Neural cell (in vitro differentiated cells): ENCODE measurements around the gene DCPS. TPM values are rescaled to one million over a fixed set of nuclear protein-coding genes. Genes with fewer than 3 reads are reported as not detected.

Experiments
- H2AFZ ChIP-seq: fragments of 200-600, 300-800 bp; sonication (generic), shearing (Covaris generic); 2 replicates; pipeline ENCODE4 v1.6.0; 2014; ENCODE audit warnings: low read depth, mild to moderate bottlenecking, antibody characterized with exemption, low read length, moderate library complexity
- H3F3A ChIP-seq: fragments of 200-600 bp; shearing (Covaris generic); 2 replicates; pipeline ENCODE4 v1.6.1; 2016; ENCODE audit warnings: mild to moderate bottlenecking, moderate library complexity, mixed read lengths, antibody characterized with exemption, low read length; ENCODE audit not compliant: insufficient read depth, poor library complexity, severe bottlenecking
- H3K27ac ChIP-seq: fragments of 200-600, 300-800 bp; sonication (generic), shearing (Covaris generic); 2 replicates; pipeline ENCODE4 v1.5.1; 2014; ENCODE audit warnings: mild to moderate bottlenecking, low read length, moderate library complexity
- H3K27me3 ChIP-seq: fragments of 300-800, 200-600 bp; sonication (generic), shearing (Covaris generic); 2 replicates; pipeline ENCODE4 v1.6.0; 2014; ENCODE audit warnings: mild to moderate bottlenecking, low read depth, low read length, moderate library complexity; ENCODE audit not compliant: insufficient read depth
- H3K36me3 ChIP-seq: fragments of 300-800, 200-600 bp; sonication (generic), shearing (Covaris generic); 2 replicates; pipeline ENCODE4 v1.5.1; 2014; ENCODE audit warnings: mild to moderate bottlenecking, antibody characterized with exemption, low read length, moderate library complexity; ENCODE audit not compliant: insufficient read depth
- H3K4me2 ChIP-seq: fragments of 300-800, 200-600 bp; sonication (generic), shearing (Covaris generic); 2 replicates; pipeline ENCODE4 v1.6.0; 2014; ENCODE audit warnings: mild to moderate bottlenecking, low read length
- H3K4me3 ChIP-seq: fragments of 300-800, 200-600 bp; sonication (generic), shearing (Covaris generic); 2 replicates; pipeline ENCODE4 v1.5.1; 2014; ENCODE audit warnings: mild to moderate bottlenecking, low read length, moderate library complexity
- H3K79me2 ChIP-seq: fragments of 200-600 bp; shearing (Covaris generic); replicated peaks from 2 replicates; pipeline ENCODE4 v1.6.0; 2014; ENCODE audit warnings: mild to moderate bottlenecking, low read length, moderate library complexity; ENCODE audit not compliant: insufficient read depth
- H3K9ac ChIP-seq: fragments of 300-800, 200-600 bp; sonication (generic), shearing (Covaris generic); 2 replicates; pipeline ENCODE4 v1.6.1; 2016; ENCODE audit warnings: mild to moderate bottlenecking, low read length, mixed read lengths
- H3K9me2 ChIP-seq: fragments of 200-600 bp; shearing (Covaris generic); 2 replicates; pipeline ENCODE4 v1.6.1; 2016; ENCODE audit warnings: mild to moderate bottlenecking, low read length, mixed read lengths; ENCODE audit not compliant: insufficient read depth
- H3K9me3 ChIP-seq: fragments of 200-600, 300-800 bp; sonication (generic), shearing (Covaris generic); 2 replicates; pipeline ENCODE4 v1.6.1; 2016; ENCODE audit warnings: mild to moderate bottlenecking, mixed run types, low read length, moderate library complexity, mixed read lengths
- H4K20me1 ChIP-seq: fragments of 200-600 bp; shearing (Covaris generic); 2 replicates; pipeline ENCODE4 v1.6.1; 2016; ENCODE audit warnings: mild to moderate bottlenecking, mixed run types; ENCODE audit not compliant: insufficient read depth
- EP300 ChIP-seq: fragments of 450-650 bp; conservative IDR thresholded peaks from 2 replicates; pipeline ENCODE4 v1.6.1; 2014; ENCODE audit warnings: antibody characterized with exemption, mild to moderate bottlenecking, moderate library complexity; ENCODE audit not compliant: poor library complexity, severe bottlenecking
- EZH2 ChIP-seq: fragments of 200-600, 300-800 bp; shearing (Covaris generic), sonication (generic); IDR thresholded peaks from 2 replicates; pipeline ENCODE4 v1.6.1; 2014; ENCODE audit warnings: antibody characterized with exemption, low read length, borderline replicate concordance, mild to moderate bottlenecking; ENCODE audit not compliant: insufficient read depth, poor library complexity, severe bottlenecking
- MXI1 ChIP-seq: fragments of 450-650 bp; conservative IDR thresholded peaks from 2 replicates; pipeline ENCODE4 v1.6.1; 2014; ENCODE audit warnings: antibody characterized with exemption, mild to moderate bottlenecking; ENCODE audit not compliant: poor library complexity, severe bottlenecking
- POLR2AphosphoS5 ChIP-seq: IDR thresholded peaks from 2 replicates; pipeline ENCODE4 v1.6.1; 2012
- RAD21 ChIP-seq: fragments of 450-650 bp; conservative IDR thresholded peaks from 2 replicates; pipeline ENCODE4 v1.6.1; 2014; ENCODE audit warnings: antibody characterized with exemption, mild to moderate bottlenecking, moderate library complexity
- SMC3 ChIP-seq: fragments of 450-650 bp; conservative IDR thresholded peaks from 2 replicates; pipeline ENCODE4 v1.6.1; 2014; ENCODE audit warnings: antibody characterized with exemption, mild to moderate bottlenecking, moderate library complexity; ENCODE audit not compliant: poor library complexity
- TAF1 ChIP-seq: IDR thresholded peaks from 2 replicates; pipeline ENCODE4 v1.6.1; 2012; ENCODE audit warnings: low read depth
- polyA plus RNA-seq: library from polyadenylated mRNA; depleted of rRNA; stranded (reverse); fragments of >200 nt; gene quantifications from 2 replicates; pipeline ENCODE4 v1.2.3, GENCODE V29; 2014
- TF ChIP-seq, protein P1 (sequence below): fragments of 450-650 bp; IDR thresholded peaks from 2 replicates; pipeline ENCODE4 v1.5.1; 2014; ENCODE audit warnings: antibody characterized with exemption, mild to moderate bottlenecking, moderate library complexity; ENCODE audit not compliant: poor library complexity, severe bottlenecking
- TF ChIP-seq, protein P2 (sequence below): IDR thresholded peaks from 2 replicates; pipeline ENCODE4 v1.6.1; 2012; ENCODE audit warnings: borderline replicate concordance

The DCPS gene
- polyA plus RNA-seq, 1 donor from 2014 or later: 6.4 TPM

DNA sequence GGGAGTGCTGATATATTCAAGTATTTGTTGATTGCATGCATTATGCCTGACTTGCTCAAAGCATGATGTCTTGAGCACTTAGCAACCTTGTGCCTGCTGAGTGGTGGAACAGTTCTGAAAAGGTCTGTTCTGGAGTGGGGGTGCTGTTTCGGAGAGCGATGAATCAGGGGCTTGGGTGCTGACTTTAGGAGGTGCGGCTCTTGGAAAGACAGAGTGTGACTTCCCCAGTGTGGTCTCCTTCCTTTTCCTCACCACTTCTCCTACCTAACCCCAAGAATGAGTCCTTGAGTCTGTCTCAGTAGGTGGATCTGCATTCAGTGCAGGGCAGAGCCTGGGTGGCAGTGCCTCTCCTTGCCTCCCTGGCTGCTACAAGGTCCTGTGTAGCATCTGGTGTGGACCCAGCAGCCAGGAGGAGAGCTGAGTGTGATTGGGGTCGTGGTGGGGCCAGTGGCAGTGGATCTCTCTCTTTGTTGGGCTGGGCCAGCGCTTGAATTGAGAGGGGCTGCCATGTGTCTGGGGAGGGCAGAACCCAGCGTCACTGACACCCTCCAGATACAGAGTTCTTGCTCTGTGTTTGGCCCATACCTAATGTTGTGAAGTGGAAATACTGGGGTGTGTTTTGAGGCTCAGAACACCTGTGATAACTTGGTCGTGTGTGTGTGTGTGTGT, 87.6 kb downstream of the DCPS start:
- Histone ChIP-seq H3K9ac (no peak overlapping the region), H3K4me2 (no peak overlapping the region), H3K36me3 (no peaks in the 10 kb centered on the region), H3K9me2 (no peaks in the 10 kb centered on the region), H2AFZ (no peak overlapping the region), H3K27ac (no peak overlapping the region), H3K79me2 (no peaks in the 10 kb centered on the region), H3K27me3 (no peaks in the 10 kb centered on the region), H3F3A (no peaks in the 10 kb centered on the region), H3K4me3 (no peak overlapping the region), H4K20me1 (no peaks in the 10 kb centered on the region), H3K9me3 (no peaks in the 10 kb centered on the region)
- no peak for TF ChIP-seq EP300
- TF ChIP-seq SMC3: no peak
- TF ChIP-seq, protein P1, sequence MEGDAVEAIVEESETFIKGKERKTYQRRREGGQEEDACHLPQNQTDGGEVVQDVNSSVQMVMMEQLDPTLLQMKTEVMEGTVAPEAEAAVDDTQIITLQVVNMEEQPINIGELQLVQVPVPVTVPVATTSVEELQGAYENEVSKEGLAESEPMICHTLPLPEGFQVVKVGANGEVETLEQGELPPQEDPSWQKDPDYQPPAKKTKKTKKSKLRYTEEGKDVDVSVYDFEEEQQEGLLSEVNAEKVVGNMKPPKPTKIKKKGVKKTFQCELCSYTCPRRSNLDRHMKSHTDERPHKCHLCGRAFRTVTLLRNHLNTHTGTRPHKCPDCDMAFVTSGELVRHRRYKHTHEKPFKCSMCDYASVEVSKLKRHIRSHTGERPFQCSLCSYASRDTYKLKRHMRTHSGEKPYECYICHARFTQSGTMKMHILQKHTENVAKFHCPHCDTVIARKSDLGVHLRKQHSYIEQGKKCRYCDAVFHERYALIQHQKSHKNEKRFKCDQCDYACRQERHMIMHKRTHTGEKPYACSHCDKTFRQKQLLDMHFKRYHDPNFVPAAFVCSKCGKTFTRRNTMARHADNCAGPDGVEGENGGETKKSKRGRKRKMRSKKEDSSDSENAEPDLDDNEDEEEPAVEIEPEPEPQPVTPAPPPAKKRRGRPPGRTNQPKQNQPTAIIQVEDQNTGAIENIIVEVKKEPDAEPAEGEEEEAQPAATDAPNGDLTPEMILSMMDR: no peak
- TF ChIP-seq TAF1: no peak
- TF ChIP-seq, protein P2, sequence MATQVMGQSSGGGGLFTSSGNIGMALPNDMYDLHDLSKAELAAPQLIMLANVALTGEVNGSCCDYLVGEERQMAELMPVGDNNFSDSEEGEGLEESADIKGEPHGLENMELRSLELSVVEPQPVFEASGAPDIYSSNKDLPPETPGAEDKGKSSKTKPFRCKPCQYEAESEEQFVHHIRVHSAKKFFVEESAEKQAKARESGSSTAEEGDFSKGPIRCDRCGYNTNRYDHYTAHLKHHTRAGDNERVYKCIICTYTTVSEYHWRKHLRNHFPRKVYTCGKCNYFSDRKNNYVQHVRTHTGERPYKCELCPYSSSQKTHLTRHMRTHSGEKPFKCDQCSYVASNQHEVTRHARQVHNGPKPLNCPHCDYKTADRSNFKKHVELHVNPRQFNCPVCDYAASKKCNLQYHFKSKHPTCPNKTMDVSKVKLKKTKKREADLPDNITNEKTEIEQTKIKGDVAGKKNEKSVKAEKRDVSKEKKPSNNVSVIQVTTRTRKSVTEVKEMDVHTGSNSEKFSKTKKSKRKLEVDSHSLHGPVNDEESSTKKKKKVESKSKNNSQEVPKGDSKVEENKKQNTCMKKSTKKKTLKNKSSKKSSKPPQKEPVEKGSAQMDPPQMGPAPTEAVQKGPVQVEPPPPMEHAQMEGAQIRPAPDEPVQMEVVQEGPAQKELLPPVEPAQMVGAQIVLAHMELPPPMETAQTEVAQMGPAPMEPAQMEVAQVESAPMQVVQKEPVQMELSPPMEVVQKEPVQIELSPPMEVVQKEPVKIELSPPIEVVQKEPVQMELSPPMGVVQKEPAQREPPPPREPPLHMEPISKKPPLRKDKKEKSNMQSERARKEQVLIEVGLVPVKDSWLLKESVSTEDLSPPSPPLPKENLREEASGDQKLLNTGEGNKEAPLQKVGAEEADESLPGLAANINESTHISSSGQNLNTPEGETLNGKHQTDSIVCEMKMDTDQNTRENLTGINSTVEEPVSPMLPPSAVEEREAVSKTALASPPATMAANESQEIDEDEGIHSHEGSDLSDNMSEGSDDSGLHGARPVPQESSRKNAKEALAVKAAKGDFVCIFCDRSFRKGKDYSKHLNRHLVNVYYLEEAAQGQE: no peak
- TF ChIP-seq EZH2: no peak
- no peak for TF ChIP-seq RAD21
- TF ChIP-seq MXI1: no peak
- TF ChIP-seq POLR2AphosphoS5: no peak

DNA sequence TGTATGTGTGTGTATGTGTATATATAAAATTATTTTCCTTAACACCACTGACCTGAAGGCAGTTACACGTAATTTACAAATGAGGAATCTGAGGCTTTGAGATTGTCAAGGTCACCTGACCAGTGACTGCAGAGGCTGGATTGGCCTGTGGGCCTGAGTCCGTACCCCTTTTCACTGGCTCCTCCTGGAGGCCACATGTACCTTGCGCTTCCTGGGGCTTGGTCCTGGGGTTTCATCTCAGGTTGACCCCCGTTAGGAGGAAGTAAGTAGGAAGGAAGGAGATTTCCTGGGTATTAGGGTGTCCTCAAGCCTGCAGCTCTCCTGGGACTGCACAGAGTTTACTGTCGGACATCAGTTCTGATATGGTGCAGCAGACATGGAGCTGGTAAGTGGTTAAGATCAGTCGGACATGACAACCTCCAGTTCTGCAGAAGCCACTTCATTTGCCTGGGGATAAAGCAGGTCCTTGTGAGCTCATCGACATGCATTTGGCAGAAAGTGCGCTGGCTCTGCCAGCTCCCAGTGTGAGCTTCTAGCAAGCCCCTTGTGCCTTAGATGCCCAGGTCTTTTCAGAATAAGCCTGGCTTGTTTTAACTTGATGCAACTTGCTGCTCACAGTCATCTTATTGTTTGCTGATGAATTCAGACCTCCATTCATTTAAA, 88.2 kb downstream of the DCPS start:
- Histone ChIP-seq H3K4me2 (no peak overlapping the region), H2AFZ (no peak overlapping the region), H4K20me1 (no peaks in the 10 kb centered on the region), H3K4me3 (no peak overlapping the region), H3F3A (no peaks in the 10 kb centered on the region), H3K9me2 (no peaks in the 10 kb centered on the region), H3K36me3 (no peaks in the 10 kb centered on the region), H3K79me2 (no peaks in the 10 kb centered on the region), H3K27ac (no peak overlapping the region), H3K9me3 (no peaks in the 10 kb centered on the region), H3K27me3 (no peaks in the 10 kb centered on the region), H3K9ac (no peak overlapping the region)
- TF ChIP-seq POLR2AphosphoS5 (no peak), SMC3 (no peak)
